Measurements from ENCODE around the gene MBOAT7.

DNA sequence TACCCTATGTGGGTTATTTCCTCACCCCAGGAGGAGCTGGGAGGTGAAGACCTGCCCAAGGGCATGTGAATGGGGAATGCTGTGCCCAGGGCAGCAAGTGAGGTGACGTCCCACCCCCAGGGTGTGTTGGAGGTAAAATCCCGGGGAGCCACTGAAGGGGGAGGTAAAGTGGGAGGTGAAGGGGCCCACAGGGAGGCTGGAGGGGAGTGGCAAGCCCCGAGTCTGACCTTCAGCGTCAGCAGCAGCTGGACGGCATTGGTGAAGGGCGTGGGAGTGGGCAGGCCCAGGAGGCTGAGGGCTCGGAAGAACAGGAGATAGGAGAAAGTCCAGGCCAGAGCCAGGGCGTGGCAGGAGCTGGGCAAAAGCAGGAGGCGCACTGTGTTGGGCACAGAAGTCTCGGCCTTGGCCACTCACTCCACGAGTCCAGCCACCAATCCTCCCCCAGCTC lies 2.4 kb downstream of the MBOAT7 start:
- TF ChIP-seq, protein P1, sequence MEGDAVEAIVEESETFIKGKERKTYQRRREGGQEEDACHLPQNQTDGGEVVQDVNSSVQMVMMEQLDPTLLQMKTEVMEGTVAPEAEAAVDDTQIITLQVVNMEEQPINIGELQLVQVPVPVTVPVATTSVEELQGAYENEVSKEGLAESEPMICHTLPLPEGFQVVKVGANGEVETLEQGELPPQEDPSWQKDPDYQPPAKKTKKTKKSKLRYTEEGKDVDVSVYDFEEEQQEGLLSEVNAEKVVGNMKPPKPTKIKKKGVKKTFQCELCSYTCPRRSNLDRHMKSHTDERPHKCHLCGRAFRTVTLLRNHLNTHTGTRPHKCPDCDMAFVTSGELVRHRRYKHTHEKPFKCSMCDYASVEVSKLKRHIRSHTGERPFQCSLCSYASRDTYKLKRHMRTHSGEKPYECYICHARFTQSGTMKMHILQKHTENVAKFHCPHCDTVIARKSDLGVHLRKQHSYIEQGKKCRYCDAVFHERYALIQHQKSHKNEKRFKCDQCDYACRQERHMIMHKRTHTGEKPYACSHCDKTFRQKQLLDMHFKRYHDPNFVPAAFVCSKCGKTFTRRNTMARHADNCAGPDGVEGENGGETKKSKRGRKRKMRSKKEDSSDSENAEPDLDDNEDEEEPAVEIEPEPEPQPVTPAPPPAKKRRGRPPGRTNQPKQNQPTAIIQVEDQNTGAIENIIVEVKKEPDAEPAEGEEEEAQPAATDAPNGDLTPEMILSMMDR (conservative IDR thresholded peaks at IDR 0.05 in 1 of 2, IDR thresholded peaks at IDR 0.05 in 1 of 2; ENCODE audit: extremely low read depth in 1 of 2, insufficient read depth in 1 of 2, low read depth in 1 of 2, low read length in 2 of 2): no peak
- TF ChIP-seq EZH2 (IDR thresholded peaks at IDR 0.05; ENCODE audit: borderline replicate concordance, low read length): no peak

All from mammary epithelial cell (primary cell).